H9 (cell line): ENCODE data around the gene NDUFA12. TPM values are rescaled to one million over a fixed set of nuclear protein-coding genes. Genes with fewer than 3 reads are reported as not detected.

Source experiments
- DNase-seq: peaks from one replicate; pipeline ENCODE4 v3.0.0-alpha.2; 2017
- H2AFZ ChIP-seq: one replicate; pipeline ENCODE4 v1.6.1; 2013; ENCODE audit warnings: mild to moderate bottlenecking, low read length, control low read depth, moderate library complexity
- H2AK5ac ChIP-seq: 2 replicates; pipeline ENCODE4 v1.6.1; 2013; ENCODE audit warnings: low read length, control low read depth, mixed read lengths; ENCODE audit not compliant: insufficient read length
- H2BK120ac ChIP-seq: one replicate; pipeline ENCODE4 v1.6.1; 2013; ENCODE audit warnings: low read depth, mild to moderate bottlenecking, low read length, control low read depth, inconsistent platforms; ENCODE audit not compliant: poor library complexity, severe bottlenecking
- H2BK12ac ChIP-seq: 2 replicates; pipeline ENCODE4 v1.6.1; 2013; ENCODE audit warnings: low read length, control low read depth, mixed read lengths, low read depth; ENCODE audit not compliant: insufficient read length
- H2BK15ac ChIP-seq: 2 replicates; pipeline ENCODE4 v1.6.1; 2013; ENCODE audit warnings: low read depth, low read length, control low read depth
- H2BK20ac ChIP-seq: one replicate; pipeline ENCODE4 v1.6.1; 2013; ENCODE audit warnings: low read depth, mild to moderate bottlenecking, low read length, control low read depth, inconsistent platforms; ENCODE audit not compliant: poor library complexity, severe bottlenecking
- H2BK5ac ChIP-seq: 2 replicates; pipeline ENCODE4 v1.6.1; 2013; ENCODE audit warnings: low read length, control low read depth, mixed read lengths; ENCODE audit not compliant: insufficient read length
- H3K14ac ChIP-seq: 2 replicates; pipeline ENCODE4 v1.6.1; 2013; ENCODE audit warnings: low read length, control low read depth; ENCODE audit not compliant: insufficient read depth
- H3K18ac ChIP-seq: 2 replicates; pipeline ENCODE4 v1.6.1; 2013; ENCODE audit warnings: low read depth, mild to moderate bottlenecking, mixed read lengths, low read length, control low read depth; ENCODE audit not compliant: insufficient read length
- H3K23ac ChIP-seq: 2 replicates; pipeline ENCODE4 v1.6.1; 2013; ENCODE audit warnings: low read length, control low read depth, mixed read lengths, low read depth; ENCODE audit not compliant: insufficient read length
- H3K23me2 ChIP-seq: 2 replicates; pipeline ENCODE4 v1.6.1; 2013; ENCODE audit warnings: low read depth, mild to moderate bottlenecking, mixed read lengths, low read length, control low read depth; ENCODE audit not compliant: insufficient read length, poor library complexity, severe bottlenecking
- H3K27ac ChIP-seq: 2 replicates; pipeline ENCODE4 v1.5.1; 2013; ENCODE audit warnings: low read length, control low read depth, mixed read lengths, low read depth; ENCODE audit not compliant: insufficient read length
- H3K27me3 ChIP-seq: 2 replicates; pipeline ENCODE4 v1.6.1; 2013; ENCODE audit warnings: low read length, control low read depth, inconsistent platforms; ENCODE audit not compliant: insufficient read depth
- H3K4ac ChIP-seq: 2 replicates; pipeline ENCODE4 v1.6.1; 2013; ENCODE audit warnings: low read depth, mild to moderate bottlenecking, control low read depth, inconsistent platforms, low read length, moderate library complexity
- H3K4me1 ChIP-seq: 2 replicates; pipeline ENCODE4 v1.6.1; 2013; ENCODE audit warnings: low read length, control low read depth, inconsistent platforms; ENCODE audit not compliant: insufficient read depth
- H3K4me2 ChIP-seq: 2 replicates; pipeline ENCODE4 v1.6.1; 2013; ENCODE audit warnings: low read length, control low read depth, mixed read lengths; ENCODE audit not compliant: insufficient read length, insufficient read depth
- H3K56ac ChIP-seq: 2 replicates; pipeline ENCODE4 v1.6.1; 2013; ENCODE audit warnings: low read depth, mild to moderate bottlenecking, mixed read lengths, low read length, control low read depth; ENCODE audit not compliant: insufficient read length
- H3K79me1 ChIP-seq: 2 replicates; pipeline ENCODE4 v1.6.1; 2013; ENCODE audit warnings: low read depth, mild to moderate bottlenecking, moderate library complexity, low read length, control low read depth, inconsistent platforms; ENCODE audit not compliant: insufficient read depth, poor library complexity, severe bottlenecking
- H3K79me2 ChIP-seq: 2 replicates; pipeline ENCODE4 v1.6.1; 2013; ENCODE audit warnings: low read length, control low read depth, inconsistent platforms; ENCODE audit not compliant: insufficient read depth
- H3K9ac ChIP-seq: 2 replicates; pipeline ENCODE4 v1.6.1; 2013; ENCODE audit warnings: low read length, control low read depth, mixed read lengths; ENCODE audit not compliant: insufficient read length; ENCODE audit errors: extremely low read depth
- H3K9me3 ChIP-seq: one replicate; pipeline ENCODE4 v1.6.1; 2013; ENCODE audit warnings: low read depth, low read length, inconsistent platforms; ENCODE audit not compliant: control insufficient read depth
- H3T11ph ChIP-seq: one replicate; pipeline ENCODE4 v1.6.1; 2013; ENCODE audit warnings: mild to moderate bottlenecking, low read length, control low read depth, inconsistent platforms
- H4K20me1 ChIP-seq: one replicate; pipeline ENCODE4 v1.6.1; 2013; ENCODE audit not compliant: control insufficient read depth, insufficient read length, insufficient read depth
- H4K5ac ChIP-seq: 2 replicates; pipeline ENCODE4 v1.6.1; 2013; ENCODE audit warnings: low read depth, mild to moderate bottlenecking, mixed read lengths, low read length, control low read depth; ENCODE audit not compliant: insufficient read length
- H4K8ac ChIP-seq: replicated peaks from 2 replicates; pipeline ENCODE4 v1.6.1; 2013; ENCODE audit warnings: low read length, control low read depth, mixed read lengths, low read depth; ENCODE audit not compliant: insufficient read length
- H4K91ac ChIP-seq: 2 replicates; pipeline ENCODE4 v1.6.1; 2013; ENCODE audit warnings: low read depth, mild to moderate bottlenecking, moderate library complexity, mixed read lengths, low read length, control low read depth; ENCODE audit not compliant: insufficient read length
- H3K27ac Mint-ChIP-seq, 3 experiments: 2 replicates in 2 of 3; 3 replicates in 1 of 3; pipeline ENCODE4 v1.8.0; 2020 to 2021; ENCODE audit warnings: mixed read lengths in 3 of 3, mild to moderate bottlenecking in 1 of 3, moderate library complexity in 1 of 3
- H3K27me3 Mint-ChIP-seq: 2 replicates; pipeline ENCODE4 v1.8.0; 2021; ENCODE audit warnings: low read depth, mild to moderate bottlenecking, moderate library complexity, mixed read lengths
- H3K36me3 Mint-ChIP-seq, 3 experiments: 2 replicates in 2 of 3; 3 replicates in 1 of 3; pipeline ENCODE4 v1.8.0; 2020 to 2021; ENCODE audit warnings: low read depth in 3 of 3, mixed read lengths in 3 of 3; ENCODE audit not compliant: insufficient read depth in 1 of 3
- H3K4me1 Mint-ChIP-seq, 2 experiments: 2 replicates each; pipeline ENCODE4 v1.8.0; 2020; ENCODE audit warnings: mixed read lengths in 2 of 2
- H3K4me3 Mint-ChIP-seq, 2 experiments: 2 replicates in 1 of 2; 3 replicates in 1 of 2; pipeline ENCODE4 v1.8.0; 2020 to 2021; ENCODE audit warnings: mild to moderate bottlenecking in 2 of 2, mixed read lengths in 2 of 2, moderate library complexity in 1 of 2
- H3K9me3 Mint-ChIP-seq, 2 experiments: 2 replicates in 1 of 2; 3 replicates in 1 of 2; pipeline ENCODE4 v1.8.0; 2020; ENCODE audit warnings: mild to moderate bottlenecking in 2 of 2, mixed read lengths in 2 of 2, moderate library complexity in 1 of 2
- WGBS: extraction: QIAGEN DNeasy Blood & Tissue Kit; methylation state at CpG from one replicate; pipeline ENCODE4 v1.1.7; 2013; ENCODE audit warnings: missing lambda C conversion rate, low lambda C conversion rate, mixed read lengths; ENCODE audit not compliant: insufficient read length; ENCODE audit errors: extremely low coverage; 5-methylcytosine and 5-hydroxymethylcytosine counted together
- total RNA-seq: library from RNA; stranded (reverse); gene quantifications from 2 replicates; pipeline ENCODE4 v1.2.1, GENCODE V29; 2021
- TF ChIP-seq, protein P1 (sequence below): fragments of 200-600 bp; sonication (generic); conservative IDR thresholded peaks from 3 replicates; pipeline ENCODE4 v1.8.0; 2021; ENCODE audit warnings: antibody characterized with exemption, mild to moderate bottlenecking

NDUFA12 gene
- total RNA-seq, 1 experiment from 2014 or later, result 104 TPM

DNA sequence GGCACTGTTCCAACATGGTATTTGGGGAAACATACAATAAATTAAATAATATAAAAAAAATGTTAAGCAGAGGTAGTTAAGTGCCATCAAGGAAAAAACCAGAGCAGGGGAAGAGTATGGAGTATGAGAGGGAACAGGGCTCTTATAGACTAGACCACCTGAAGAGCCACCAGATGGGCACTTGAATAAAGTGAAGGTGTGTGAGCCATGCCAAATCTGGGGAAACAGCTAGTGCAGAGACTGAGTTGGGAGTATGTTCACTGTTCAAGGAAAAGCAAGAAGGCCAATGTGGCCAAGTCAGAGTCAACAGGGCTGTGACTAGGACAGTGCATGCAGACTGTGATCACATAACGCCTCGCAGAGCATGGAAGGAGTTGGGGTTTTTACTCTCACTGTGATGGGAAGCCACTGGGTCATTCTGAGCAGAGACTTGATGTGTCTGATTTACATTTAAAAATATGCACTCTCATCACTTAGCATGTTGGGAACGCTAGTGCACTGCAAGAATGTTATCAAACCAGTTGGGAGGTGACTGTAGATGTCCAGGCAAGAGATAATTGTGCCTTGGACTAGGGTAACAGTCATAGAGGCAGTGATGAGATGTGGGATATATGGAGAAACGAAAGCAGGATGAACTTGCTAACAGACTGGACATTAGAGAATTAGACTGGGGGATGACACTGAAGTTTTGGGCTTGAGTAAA is 25.6 kb downstream of the NDUFA12 start:
- no peak overlapping the region; a peak in 1 of 5 replicates for H3K4me3 Mint-ChIP-seq
- no peak overlapping the region for H3K23ac ChIP-seq
- H3K79me1 ChIP-seq, result peaks cover 2% of the 10 kb centered on the region
- H4K20me1 ChIP-seq, result no peaks in the 10 kb centered on the region
- H3K36me3 Mint-ChIP-seq, result no peaks in the 10 kb centered on the region
- peak overlapping the region; percentile 91; the same call in 1 of the 2 replicates for H2BK15ac ChIP-seq
- H3K4me1 ChIP-seq, result no peaks in the 10 kb centered on the region
- no peak overlapping the region for H3K4me2 ChIP-seq
- no peak overlapping the region for H3K27ac Mint-ChIP-seq
- H3K9ac ChIP-seq, result no peak overlapping the region
- no peak overlapping the region for H2BK12ac ChIP-seq
- H3K79me2 ChIP-seq, result no peaks in the 10 kb centered on the region
- WGBS, result no CpG with 5 or more reads among the region's 4 CpGs
- H3K27ac ChIP-seq, result no peak overlapping the region
- H3K18ac ChIP-seq, result no peak overlapping the region
- no peak overlapping the region for H4K91ac ChIP-seq
- no peaks in the 10 kb centered on the region for H3K27me3 ChIP-seq
- no peak overlapping the region for H2BK5ac ChIP-seq
- no peak overlapping the region for H2BK20ac ChIP-seq
- no peaks in the 10 kb centered on the region for H3K27me3 Mint-ChIP-seq
- H3K4me1 Mint-ChIP-seq, result no peaks in the 10 kb centered on the region
- H4K5ac ChIP-seq, result peak overlapping the region; percentile 33
- no peak overlapping the region for H3T11ph ChIP-seq
- peak overlapping the region; percentile 74 for H3K56ac ChIP-seq
- H3K4ac ChIP-seq, result no peak overlapping the region
- no peak overlapping the region for H2AK5ac ChIP-seq
- no peak overlapping the region for H3K14ac ChIP-seq
- no peak overlapping the region for H2AFZ ChIP-seq
- H2BK120ac ChIP-seq, result no peak overlapping the region
- no peaks in the 10 kb centered on the region for H3K9me3 ChIP-seq
- no peaks in the 10 kb centered on the region for H3K9me3 Mint-ChIP-seq
- H4K8ac ChIP-seq, result no peak overlapping the region
- TF ChIP-seq, protein P1, sequence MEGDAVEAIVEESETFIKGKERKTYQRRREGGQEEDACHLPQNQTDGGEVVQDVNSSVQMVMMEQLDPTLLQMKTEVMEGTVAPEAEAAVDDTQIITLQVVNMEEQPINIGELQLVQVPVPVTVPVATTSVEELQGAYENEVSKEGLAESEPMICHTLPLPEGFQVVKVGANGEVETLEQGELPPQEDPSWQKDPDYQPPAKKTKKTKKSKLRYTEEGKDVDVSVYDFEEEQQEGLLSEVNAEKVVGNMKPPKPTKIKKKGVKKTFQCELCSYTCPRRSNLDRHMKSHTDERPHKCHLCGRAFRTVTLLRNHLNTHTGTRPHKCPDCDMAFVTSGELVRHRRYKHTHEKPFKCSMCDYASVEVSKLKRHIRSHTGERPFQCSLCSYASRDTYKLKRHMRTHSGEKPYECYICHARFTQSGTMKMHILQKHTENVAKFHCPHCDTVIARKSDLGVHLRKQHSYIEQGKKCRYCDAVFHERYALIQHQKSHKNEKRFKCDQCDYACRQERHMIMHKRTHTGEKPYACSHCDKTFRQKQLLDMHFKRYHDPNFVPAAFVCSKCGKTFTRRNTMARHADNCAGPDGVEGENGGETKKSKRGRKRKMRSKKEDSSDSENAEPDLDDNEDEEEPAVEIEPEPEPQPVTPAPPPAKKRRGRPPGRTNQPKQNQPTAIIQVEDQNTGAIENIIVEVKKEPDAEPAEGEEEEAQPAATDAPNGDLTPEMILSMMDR, result no peak
- no peaks in the 10 kb centered on the region for H3K23me2 ChIP-seq
- DNase-seq, result no peak
